HCT116 (cell line): ENCODE results near the gene CBL. TPM values are rescaled to one million over a fixed set of nuclear protein-coding genes. Genes with fewer than 3 reads are reported as not detected.

ENCODE experiments used
- ATAC-seq: fragments of 200-7000 bp; cut with Tn5 transposase; 2 replicates; pipeline ENCODE4 v1.9.1; 2020; ENCODE audit warnings: mild to moderate bottlenecking, moderate library complexity
- BruUV-seq: library from RNA; stranded (reverse); fragments of 400-500 nt; replicated peaks from 2 replicates; lab custom pipeline; 2021; lab: Mats Ljungman, UMichigan
- CTCF ChIA-PET: fragments of 300-600 bp; sonication (Branson Sonifier 250); formaldehyde crosslinking; loops from one replicate; lab custom pipeline; 2021; ENCODE audit warnings: antibody characterized with exemption; lab: Charles Lee
- POLR2A ChIA-PET: fragments of 300-600, 350-600 bp; sonication (Branson Sonifier 250); formaldehyde crosslinking; loops from one replicate; lab custom pipeline; 2021; ENCODE audit warnings: antibody characterized with exemption; lab: Charles Lee
- RAD21 ChIA-PET, 2 experiments: fragments of 300-600 bp; sonication (Branson Sonifier 250); formaldehyde crosslinking; loops; one replicate each; lab custom pipeline; 2023; ENCODE audit warnings: low total read pairs in 2 of 2; ENCODE audit not compliant: uncharacterized antibody in 2 of 2, unreplicated experiment in 2 of 2, low non-redundant PET in 1 of 2; lab: Charles Lee
- DNase-seq: peaks from one replicate; pipeline ENCODE4 v3.0.0-alpha.2; 2010; ENCODE audit warnings: low read depth, low spot score
- H2AFZ ChIP-seq: fragments of 200-600 bp; shearing (Covaris generic), sonication (generic); 2 replicates; pipeline ENCODE4 v1.6.1; 2017; ENCODE audit warnings: low read depth, mixed run types, mixed read lengths, antibody characterized with exemption, low read length; ENCODE audit not compliant: poor library complexity, severe bottlenecking
- H3K27ac ChIP-seq: 2 replicates; pipeline ENCODE4 v1.5.1; 2012; ENCODE audit warnings: low read depth, low read length
- H3K27me3 ChIP-seq: fragments of 200-600 bp; sonication (generic); 2 replicates; pipeline ENCODE4 v1.6.1; 2016; ENCODE audit warnings: mixed run types, low read length, mixed read lengths; ENCODE audit not compliant: insufficient read depth
- H3K36me3 ChIP-seq, 2 experiments: fragments of 200-500 bp in 1 of 2; fragments of 200-600 bp in 1 of 2; sonication (Bioruptor generic) in 1 of 2; sonication (generic) in 1 of 2; 2 replicates each; pipeline versions ENCODE4 v1.5.1 to v1.6.1; 2014 to 2016; ENCODE audit warnings: low read length in 2 of 2, inconsistent platforms in 1 of 2, mixed read lengths in 1 of 2, mixed run types in 1 of 2; ENCODE audit not compliant: insufficient read depth in 2 of 2, control insufficient read depth in 1 of 2
- H3K4me1 ChIP-seq, 2 experiments: fragments of 200-600 bp in 1 of 2; sonication (generic) in 1 of 2; 2 replicates each; pipeline versions ENCODE4 v1.5.1 to v1.6.1; 2012 to 2017; ENCODE audit warnings: low read length in 2 of 2, inconsistent platforms in 1 of 2, mild to moderate bottlenecking in 1 of 2, mixed read lengths in 1 of 2, mixed run types in 1 of 2, moderate library complexity in 1 of 2; ENCODE audit not compliant: insufficient read depth in 2 of 2, control insufficient read depth in 1 of 2
- H3K4me2 ChIP-seq: fragments of 200-600 bp; sonication (generic); 2 replicates; pipeline ENCODE4 v1.6.1; 2017; ENCODE audit warnings: mixed run types, low read length, mixed read lengths
- H3K4me3 ChIP-seq, 2 experiments: fragments of 200-600 bp in 1 of 2; sonication (generic) in 1 of 2; replicated peaks in 1 of 2; 2 replicates each; pipeline ENCODE4 v1.5.1; 2011 to 2016; ENCODE audit warnings: low read length in 2 of 2, control low read depth in 1 of 2, low read depth in 1 of 2, mild to moderate bottlenecking in 1 of 2, mixed read lengths in 1 of 2, mixed run types in 1 of 2
- H3K79me2 ChIP-seq: fragments of 200-600 bp; sonication (generic); 2 replicates; pipeline ENCODE4 v1.6.1; 2017; ENCODE audit warnings: mild to moderate bottlenecking, mixed run types, low read length, moderate library complexity, mixed read lengths; ENCODE audit not compliant: insufficient read depth
- H3K9ac ChIP-seq: fragments of 200-600 bp; sonication (generic); 2 replicates; pipeline ENCODE4 v1.6.1; 2016; ENCODE audit warnings: low read length, mixed read lengths
- H3K9me2 ChIP-seq: fragments of 200-600 bp; sonication (generic), shearing (Covaris generic); 2 replicates; pipeline ENCODE4 v1.6.1; 2017; ENCODE audit warnings: mixed run types, mild to moderate bottlenecking, moderate library complexity; ENCODE audit not compliant: insufficient read depth
- H3K9me3 ChIP-seq, 2 experiments: fragments of 200-500 bp in 1 of 2; fragments of 200-600 bp in 1 of 2; sonication (Bioruptor generic) in 1 of 2; sonication (generic) in 1 of 2; 2 replicates each; pipeline ENCODE4 v1.6.1; 2014 to 2017; ENCODE audit warnings: low read length in 2 of 2, mixed read lengths in 2 of 2, inconsistent platforms in 1 of 2, low read depth in 1 of 2, mild to moderate bottlenecking in 1 of 2, mixed run types in 1 of 2, moderate library complexity in 1 of 2; ENCODE audit not compliant: control insufficient read depth in 1 of 2, insufficient read depth in 1 of 2
- H4K20me1 ChIP-seq: fragments of 200-600 bp; sonication (generic), shearing (Covaris generic); 2 replicates; pipeline ENCODE4 v1.6.1; 2017; ENCODE audit warnings: mixed run types, mild to moderate bottlenecking, moderate library complexity; ENCODE audit not compliant: insufficient read depth
- CEBPB ChIP-seq: IDR thresholded peaks from 2 replicates; pipeline ENCODE4 v1.6.1; 2012; ENCODE audit warnings: low read depth
- EGR1 ChIP-seq: IDR thresholded peaks from 2 replicates; pipeline ENCODE4 v1.6.1; 2012; ENCODE audit warnings: low read depth
- ELF1 ChIP-seq: IDR thresholded peaks from 2 replicates; pipeline ENCODE4 v1.6.1; 2012; ENCODE audit warnings: low read depth, borderline replicate concordance
- FOSL1 ChIP-seq: IDR thresholded peaks from 2 replicates; pipeline ENCODE4 v1.6.1; 2012; ENCODE audit warnings: low read depth
- JUND ChIP-seq: IDR thresholded peaks from 2 replicates; pipeline ENCODE4 v1.6.1; 2012
- POLR2A ChIP-seq: IDR thresholded peaks from 2 replicates; pipeline ENCODE4 v1.7.0; 2011; ENCODE audit warnings: borderline replicate concordance; ENCODE audit not compliant: insufficient read depth, insufficient read length; ENCODE audit errors: extremely low read depth
- POLR2AphosphoS5 ChIP-seq: IDR thresholded peaks from 2 replicates; pipeline ENCODE4 v1.6.1; 2011; ENCODE audit warnings: mild to moderate bottlenecking, low read depth, low read length, moderate library complexity
- RAD21 ChIP-seq: IDR thresholded peaks from 2 replicates; pipeline ENCODE4 v1.6.1; 2012; ENCODE audit warnings: low read depth, mild to moderate bottlenecking
- SP1 ChIP-seq: IDR thresholded peaks from 2 replicates; pipeline ENCODE4 v1.6.1; 2012; ENCODE audit warnings: low read depth
- ZFX ChIP-seq: fragments of 450-650 bp; IDR thresholded peaks from 2 replicates; pipeline ENCODE4 v1.6.1; 2017
- ZNF274 ChIP-seq: fragments of 200-500 bp; sonication (Bioruptor generic); IDR thresholded peaks from 2 replicates; pipeline ENCODE4 v1.6.1; 2014; ENCODE audit warnings: mild to moderate bottlenecking, low read depth, low read length, inconsistent platforms
- intact Hi-C: fragments of 100-400 bp; cut with micrococcal nuclease; formaldehyde crosslinking; loops from 2 replicates; pipeline ENCODE4 v1.10.0; 2022
- total RNA-seq: library from RNA; stranded (reverse); gene quantifications from one replicate; pipeline ENCODE4 v1.2.1, GENCODE V29; 2021; ENCODE audit not compliant: unreplicated experiment
- TF ChIP-seq, protein P1 (sequence below): IDR thresholded peaks from 2 replicates; pipeline ENCODE4 v1.6.1; 2012; ENCODE audit warnings: low read depth

The CBL gene
- total RNA-seq, 1 experiment from 2014 or later = 31.1 TPM

DNA sequence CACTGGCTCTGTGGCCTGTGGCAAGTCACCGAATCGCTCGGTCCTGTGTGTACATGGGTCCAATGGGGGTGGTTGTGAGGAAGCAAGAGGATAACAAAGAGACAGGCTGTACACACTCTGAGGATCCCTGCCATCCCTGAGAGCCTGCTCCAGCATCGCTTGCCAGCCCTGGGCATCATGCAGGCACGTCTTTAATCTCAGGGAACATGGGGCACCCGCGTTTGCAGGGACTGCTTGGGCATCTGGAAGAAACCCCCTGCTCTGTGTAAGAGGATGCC is 135.8 kb downstream of the CBL start:
- ATAC-seq = no peak
- Histone ChIP-seq H3K36me3 (0 out of 4 replicates have a peak, but pooled peaks cover 0 to 3% of the 10 kb centered on the region in 2 experiments), H3K9me3 (no peaks in the 10 kb centered on the region), H2AFZ (no peak overlapping the region), H4K20me1 (no peaks in the 10 kb centered on the region), H3K4me3 (no peak overlapping the region), H3K27ac (no peak overlapping the region), H3K4me2 (no peak overlapping the region), H3K27me3 (no peaks in the 10 kb centered on the region), H3K9me2 (no peaks in the 10 kb centered on the region), H3K9ac (no peak overlapping the region), H3K4me1 (peaks cover 0 to 34% of the 10 kb centered on the region in 2 experiments; a peak in 3 of 4 replicates), H3K79me2 (peaks cover 4% of the 10 kb centered on the region)
- CTCF ChIA-PET = interaction anchor here (1.6 kb wide), 1 partner anchor 14 kb away, joined by 10 read pairs; no protein-coding TSS in a partner anchor
- intact Hi-C loops = no loop called here
- POLR2A ChIA-PET = no interaction called here
- RAD21 ChIA-PET = no interaction called here
- TF ChIP-seq EGR1 = no peak
- TF ChIP-seq, protein P1, sequence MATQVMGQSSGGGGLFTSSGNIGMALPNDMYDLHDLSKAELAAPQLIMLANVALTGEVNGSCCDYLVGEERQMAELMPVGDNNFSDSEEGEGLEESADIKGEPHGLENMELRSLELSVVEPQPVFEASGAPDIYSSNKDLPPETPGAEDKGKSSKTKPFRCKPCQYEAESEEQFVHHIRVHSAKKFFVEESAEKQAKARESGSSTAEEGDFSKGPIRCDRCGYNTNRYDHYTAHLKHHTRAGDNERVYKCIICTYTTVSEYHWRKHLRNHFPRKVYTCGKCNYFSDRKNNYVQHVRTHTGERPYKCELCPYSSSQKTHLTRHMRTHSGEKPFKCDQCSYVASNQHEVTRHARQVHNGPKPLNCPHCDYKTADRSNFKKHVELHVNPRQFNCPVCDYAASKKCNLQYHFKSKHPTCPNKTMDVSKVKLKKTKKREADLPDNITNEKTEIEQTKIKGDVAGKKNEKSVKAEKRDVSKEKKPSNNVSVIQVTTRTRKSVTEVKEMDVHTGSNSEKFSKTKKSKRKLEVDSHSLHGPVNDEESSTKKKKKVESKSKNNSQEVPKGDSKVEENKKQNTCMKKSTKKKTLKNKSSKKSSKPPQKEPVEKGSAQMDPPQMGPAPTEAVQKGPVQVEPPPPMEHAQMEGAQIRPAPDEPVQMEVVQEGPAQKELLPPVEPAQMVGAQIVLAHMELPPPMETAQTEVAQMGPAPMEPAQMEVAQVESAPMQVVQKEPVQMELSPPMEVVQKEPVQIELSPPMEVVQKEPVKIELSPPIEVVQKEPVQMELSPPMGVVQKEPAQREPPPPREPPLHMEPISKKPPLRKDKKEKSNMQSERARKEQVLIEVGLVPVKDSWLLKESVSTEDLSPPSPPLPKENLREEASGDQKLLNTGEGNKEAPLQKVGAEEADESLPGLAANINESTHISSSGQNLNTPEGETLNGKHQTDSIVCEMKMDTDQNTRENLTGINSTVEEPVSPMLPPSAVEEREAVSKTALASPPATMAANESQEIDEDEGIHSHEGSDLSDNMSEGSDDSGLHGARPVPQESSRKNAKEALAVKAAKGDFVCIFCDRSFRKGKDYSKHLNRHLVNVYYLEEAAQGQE = no peak
- TF ChIP-seq SP1 = no peak
- TF ChIP-seq RAD21 = no peak
- TF ChIP-seq CEBPB = no peak
- no peak for TF ChIP-seq ZFX
- no peak for TF ChIP-seq ZNF274
- TF ChIP-seq POLR2AphosphoS5 = no peak
- no peak for TF ChIP-seq JUND
- TF ChIP-seq ELF1 = no peak
- no peak for TF ChIP-seq FOSL1
- no peak for TF ChIP-seq POLR2A
- DNase-seq = no peak
- no TSS peak for BruUV-seq
